Measurements from ENCODE around the gene SLC35E3. TPM values are rescaled to one million over a fixed set of nuclear protein-coding genes. Genes with fewer than 3 reads are reported as not detected.
"Not testable (repeated sequence)": the region's sequence is repeated elsewhere in the genome, so short reads cannot be mapped to it uniquely, and the experiment has no call there.

The SLC35E3 gene
- total RNA-seq, 1 donor from 2014 or later, result 13.4 TPM

GRCh38 chr12:68813242-68813593 lies 67.2 kb downstream of the SLC35E3 start:
- DNase-seq (ENCODE audit: low spot score), result no peak

- DNase-seq (ENCODE audit: low spot score), result no peak
Observed at GRCh38 chr12:68814490-68815231, 68.7 kb downstream of the SLC35E3 start.

GRCh38 chr12:68815232-68815927 lies 69.4 kb downstream of the SLC35E3 start:
- no peak for DNase-seq (ENCODE audit: low spot score)

GRCh38 chr12:68815928-68816800 lies 70.2 kb downstream of the SLC35E3 start:
- no peak for DNase-seq (ENCODE audit: low spot score)

- not testable (repeated sequence) for DNase-seq (ENCODE audit: low spot score)
Observed at GRCh38 chr12:68819481-68819880, 73.5 kb downstream of the SLC35E3 start.

- no peak for DNase-seq (ENCODE audit: low spot score)
Observed at GRCh38 chr12:68821357-68822188, 75.6 kb downstream of the SLC35E3 start.

- no peak for DNase-seq (ENCODE audit: low spot score)
Observed at GRCh38 chr12:68823696-68824095, 77.7 kb downstream of the SLC35E3 start.

GRCh38 chr12:68824131-68824530 lies 78.2 kb downstream of the SLC35E3 start:
- DNase-seq (ENCODE audit: low spot score), result no peak

GRCh38 chr12:68824597-68825250 lies 78.7 kb downstream of the SLC35E3 start:
- no peak for DNase-seq (ENCODE audit: low spot score)

- no peak for DNase-seq (ENCODE audit: low spot score)
Observed at GRCh38 chr12:68825569-68826217, 79.7 kb downstream of the SLC35E3 start.

- DNase-seq (ENCODE audit: low spot score), result no peak
Observed at GRCh38 chr12:68827895-68828671, 82.1 kb downstream of the SLC35E3 start.

GRCh38 chr12:68828672-68829068 lies 82.7 kb downstream of the SLC35E3 start:
- DNase-seq (ENCODE audit: low spot score), result no peak

Other genes with a start within 250 kb of the SLC35E3 start
- gene RAP1B, start 135.3 kb upstream of the SLC35E3 start, total RNA-seq, result 198 TPM
- gene NUP107, start 59.2 kb upstream of the SLC35E3 start, total RNA-seq, result 37.9 TPM
- gene MDM2, start 62.0 kb downstream of the SLC35E3 start, total RNA-seq, result 140 TPM
- 35.4 TPM for gene CPM, start 187.0 kb downstream of the SLC35E3 start, total RNA-seq

Data from ureter (tissue), 1 donor.